Smooth muscle cell (in vitro differentiated cells): ENCODE results near the gene MTHFS. TPM values are rescaled to one million over a fixed set of nuclear protein-coding genes. Genes with fewer than 3 reads are reported as not detected.
"Not testable (repeated sequence)": the region's sequence is repeated elsewhere in the genome, so short reads cannot be mapped to it uniquely, and the experiment has no call there.

Source experiments
- DNase-seq: peaks from one replicate; lab custom pipeline; 2025; ENCODE audit not compliant: unreplicated experiment; lab: John Stamatoyannopoulos, UW
- H2AFZ ChIP-seq: fragments of 200-600 bp; sonication (generic); 2 replicates; pipeline ENCODE4 v1.6.0; 2016; ENCODE audit warnings: antibody characterized with exemption, low read depth, mild to moderate bottlenecking
- H3F3A ChIP-seq: fragments of 200-600 bp; sonication (generic); 2 replicates; pipeline ENCODE4 v1.6.0; 2017; ENCODE audit warnings: antibody characterized with exemption, low read depth
- H3K27ac ChIP-seq: fragments of 200-600 bp; sonication (generic); 2 replicates; pipeline ENCODE4 v1.5.1; 2016; ENCODE audit warnings: low read depth, mild to moderate bottlenecking
- H3K27me3 ChIP-seq: fragments of 200-600 bp; sonication (generic); 2 replicates; pipeline ENCODE4 v1.6.1; 2016; ENCODE audit warnings: low read depth, mild to moderate bottlenecking
- H3K36me3 ChIP-seq: fragments of 200-600 bp; sonication (generic); 2 replicates; pipeline ENCODE4 v1.5.1; 2016; ENCODE audit warnings: low read depth
- H3K4me1 ChIP-seq: fragments of 200-600 bp; sonication (generic); 2 replicates; pipeline ENCODE4 v1.5.1; 2016; ENCODE audit warnings: low read depth
- H3K4me2 ChIP-seq: fragments of 200-600 bp; sonication (generic); 2 replicates; pipeline ENCODE4 v1.6.0; 2016; ENCODE audit warnings: mild to moderate bottlenecking
- H3K4me3 ChIP-seq: fragments of 200-600 bp; sonication (generic); 2 replicates; pipeline ENCODE4 v1.5.1; 2016; ENCODE audit warnings: mild to moderate bottlenecking
- H3K79me2 ChIP-seq: fragments of 200-600 bp; sonication (generic); 2 replicates; pipeline ENCODE4 v1.6.0; 2016; ENCODE audit warnings: low read depth, mild to moderate bottlenecking
- H3K9ac ChIP-seq: fragments of 200-600 bp; sonication (generic); 2 replicates; pipeline ENCODE4 v1.6.0; 2016; ENCODE audit warnings: low read depth
- H3K9me3 ChIP-seq: fragments of 200-600 bp; sonication (generic); replicated peaks from 2 replicates; pipeline ENCODE4 v1.5.1; 2016; ENCODE audit warnings: low read depth
- H4K20me1 ChIP-seq: fragments of 200-600 bp; sonication (generic); 2 replicates; pipeline ENCODE4 v1.6.0; 2016; ENCODE audit warnings: low read depth
- CTCF ChIP-seq: fragments of 200-600 bp; sonication (generic); IDR thresholded peaks from 2 replicates; pipeline ENCODE4 v1.5.1; 2017; ENCODE audit warnings: borderline replicate concordance, mild to moderate bottlenecking, antibody characterized with exemption; ENCODE audit not compliant: insufficient read depth, poor library complexity, severe bottlenecking
- WGBS: methylation state at CpG from one replicate; pipeline ENCODE4 v1.1.7; 2016; ENCODE audit warnings: low lambda C conversion rate; 5-methylcytosine and 5-hydroxymethylcytosine counted together
- polyA plus RNA-seq: library from polyadenylated mRNA; unstranded; fragments of >200 nt; fragmentation: Nextera tagmentation; extraction: Ambion mirVana; gene quantifications from 2 replicates; pipeline ENCODE4 v1.2.1, GENCODE V29; 2016
- total RNA-seq: library from RNA; depleted of rRNA; stranded (reverse); fragments of >200 nt; gene quantifications from 2 replicates; pipeline ENCODE4 v1.2.3, GENCODE V29; 2014

The MTHFS gene
- total and polyA plus RNA-seq, 2 experiments from 2014 or later = 46.7 to 64.8 TPM

GRCh38 chr15:79942741-79943481 is 46.1 kb upstream of the MTHFS start:
- H2AFZ ChIP-seq = no peak overlapping the region
- H3K4me3 ChIP-seq = no peak overlapping the region
- no peaks in the 10 kb centered on the region for H3K4me1 ChIP-seq
- no peak for TF ChIP-seq CTCF
- 63% methylated on average over 7 of the region's 7 CpGs for WGBS
- H3K27me3 ChIP-seq = no peaks in the 10 kb centered on the region
- no peaks in the 10 kb centered on the region for H3K36me3 ChIP-seq
- no peak for DNase-seq
- H4K20me1 ChIP-seq = no peaks in the 10 kb centered on the region
- H3K9me3 ChIP-seq = no peaks in the 10 kb centered on the region
- H3K79me2 ChIP-seq = no peaks in the 10 kb centered on the region
- peaks cover 7% of the 10 kb centered on the region for H3F3A ChIP-seq
- H3K27ac ChIP-seq = peak overlapping the region; percentile 94
- peak overlapping the region; percentile 51 for H3K4me2 ChIP-seq
- H3K9ac ChIP-seq = peak overlapping the region; percentile 72

GRCh38 chr15:79939399-79939798 is 42.6 kb upstream of the MTHFS start:
- no peak for DNase-seq
- H3K36me3 ChIP-seq = no peaks in the 10 kb centered on the region
- TF ChIP-seq CTCF = no peak
- H3K4me2 ChIP-seq = no peak overlapping the region
- H3K9ac ChIP-seq = no peak overlapping the region
- no peak overlapping the region for H3K4me3 ChIP-seq
- peaks cover 7% of the 10 kb centered on the region for H3F3A ChIP-seq
- no peaks in the 10 kb centered on the region for H3K9me3 ChIP-seq
- H4K20me1 ChIP-seq = no peaks in the 10 kb centered on the region
- 88% methylated on average over 4 of the region's 4 CpGs for WGBS
- H3K4me1 ChIP-seq = peaks cover 11% of the 10 kb centered on the region
- H3K27ac ChIP-seq = no peak overlapping the region
- no peak overlapping the region for H2AFZ ChIP-seq
- H3K27me3 ChIP-seq = no peaks in the 10 kb centered on the region
- no peaks in the 10 kb centered on the region for H3K79me2 ChIP-seq

GRCh38 chr15:79938143-79938542 is 41.3 kb upstream of the MTHFS start:
- no peak for TF ChIP-seq CTCF
- Histone ChIP-seq H2AFZ (no peak overlapping the region), H3K27me3 (no peaks in the 10 kb centered on the region), H3K36me3 (no peaks in the 10 kb centered on the region), H3K4me1 (peaks cover 11% of the 10 kb centered on the region), H4K20me1 (no peaks in the 10 kb centered on the region), H3K9ac (no peak overlapping the region), H3K9me3 (no peaks in the 10 kb centered on the region), H3K27ac (no peak overlapping the region), H3K4me3 (no peak overlapping the region), H3F3A (peaks cover 7% of the 10 kb centered on the region), H3K79me2 (no peaks in the 10 kb centered on the region), H3K4me2 (no peak overlapping the region)
- DNase-seq = no peak
- 46% methylated on average over 1 of the region's 1 CpG for WGBS

GRCh38 chr15:79935556-79936201 is 38.9 kb upstream of the MTHFS start:
- Histone ChIP-seq H3K4me2 (peak overlapping the region; percentile 63), H2AFZ (peak overlapping the region; percentile 54), H3K27ac (peak overlapping the region; percentile 48), H3K4me1 (peaks cover 11% of the 10 kb centered on the region)
- H3K4me3 ChIP-seq, H4K20me1 ChIP-seq, H3K79me2 ChIP-seq, H3F3A ChIP-seq, H3K27me3 ChIP-seq, H3K36me3 ChIP-seq, H3K9me3 ChIP-seq, DNase-seq, H3K9ac ChIP-seq: not testable (repeated sequence)
- WGBS = 12% methylated on average over 7 of the region's 7 CpGs
